Ramos (cell line): Measurements from ENCODE around the gene NR2F1-AS1.

Source experiments
- in situ Hi-C: fragments of 300-500 bp; cut with MboI; formaldehyde crosslinking; loops from one replicate; pipeline ENCODE4 v1.14.3; 2022; ENCODE audit warnings: low sequenced_read_pairs; ENCODE audit not compliant: unreplicated experiment

Gene NR2F1-AS1

DNA sequence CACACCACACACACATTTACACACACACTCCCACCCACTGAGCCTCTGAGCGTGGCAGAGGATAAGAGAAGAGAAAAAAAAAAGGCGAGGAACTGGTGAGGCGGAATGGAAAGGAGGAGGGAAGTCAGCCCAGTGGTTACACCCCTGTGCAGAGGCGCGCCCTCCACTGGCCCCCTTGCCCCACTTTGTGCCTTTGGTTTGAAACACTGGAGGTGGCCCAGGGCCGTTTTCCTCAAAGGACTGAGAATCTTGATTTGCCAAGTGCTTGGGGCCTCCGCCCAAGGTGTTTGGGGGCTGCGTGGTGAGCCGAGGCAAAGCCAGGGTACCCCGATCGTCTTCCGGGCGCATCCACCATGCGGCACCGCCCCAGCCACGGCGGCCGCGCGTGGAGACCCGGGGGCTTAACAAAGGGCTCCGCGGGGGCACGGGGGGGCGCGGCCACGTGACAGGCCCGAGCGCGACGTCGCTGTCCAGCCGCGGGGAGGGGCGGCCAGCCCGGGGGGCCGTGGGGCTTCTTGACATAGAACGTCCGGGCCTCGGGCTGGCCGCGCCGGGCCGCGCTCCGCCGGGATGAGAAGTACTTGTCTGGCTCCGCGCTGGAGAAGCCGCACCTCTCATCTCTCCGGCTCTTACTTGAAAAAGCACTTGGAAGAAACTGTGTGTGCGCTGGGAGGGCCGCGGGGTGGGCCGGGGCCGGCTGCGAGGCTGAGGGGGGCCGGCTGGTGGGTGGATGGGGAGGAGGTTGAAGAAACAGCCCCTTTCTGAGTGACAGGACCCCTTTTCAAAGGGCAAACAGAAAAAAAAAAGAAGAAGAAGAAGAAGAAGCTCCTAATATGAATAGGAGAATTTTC, 23.0 kb upstream of the NR2F1-AS1 start:
- in situ Hi-C loops: no loop called here

DNA sequence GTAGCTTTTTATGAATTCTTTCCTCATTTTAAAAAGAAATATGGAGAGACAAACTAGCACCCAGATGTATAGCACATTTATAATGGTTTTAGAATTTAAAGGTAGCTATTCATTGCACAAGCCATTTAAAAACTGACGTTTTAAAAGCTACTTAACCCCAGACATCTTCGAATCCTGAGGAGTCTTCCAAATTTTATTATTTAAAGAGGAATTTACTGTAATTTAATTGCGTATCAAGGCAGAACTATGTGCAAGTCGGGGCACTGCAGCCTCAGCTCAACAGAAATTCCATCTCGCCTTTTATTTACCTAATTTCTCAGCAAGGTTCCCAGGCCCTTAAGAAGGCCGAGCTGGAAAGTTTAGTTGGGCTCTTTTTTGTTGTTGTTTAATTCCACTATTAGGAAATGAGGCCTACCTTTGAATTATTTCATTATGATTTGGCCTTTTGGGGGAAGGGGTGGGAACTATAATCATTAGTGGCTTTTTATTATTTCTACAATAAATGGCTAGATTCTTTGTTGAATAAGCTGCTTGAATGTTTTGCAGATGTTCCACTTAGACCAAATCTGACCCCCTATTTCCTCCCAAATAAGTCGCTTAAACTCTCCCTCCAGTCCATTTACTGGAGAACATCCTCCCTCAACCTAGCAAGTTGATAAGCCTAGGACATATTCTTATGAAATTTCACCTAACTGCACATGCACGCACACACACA, 22.2 kb upstream of the NR2F1-AS1 start:
- in situ Hi-C loops: no loop called here

DNA sequence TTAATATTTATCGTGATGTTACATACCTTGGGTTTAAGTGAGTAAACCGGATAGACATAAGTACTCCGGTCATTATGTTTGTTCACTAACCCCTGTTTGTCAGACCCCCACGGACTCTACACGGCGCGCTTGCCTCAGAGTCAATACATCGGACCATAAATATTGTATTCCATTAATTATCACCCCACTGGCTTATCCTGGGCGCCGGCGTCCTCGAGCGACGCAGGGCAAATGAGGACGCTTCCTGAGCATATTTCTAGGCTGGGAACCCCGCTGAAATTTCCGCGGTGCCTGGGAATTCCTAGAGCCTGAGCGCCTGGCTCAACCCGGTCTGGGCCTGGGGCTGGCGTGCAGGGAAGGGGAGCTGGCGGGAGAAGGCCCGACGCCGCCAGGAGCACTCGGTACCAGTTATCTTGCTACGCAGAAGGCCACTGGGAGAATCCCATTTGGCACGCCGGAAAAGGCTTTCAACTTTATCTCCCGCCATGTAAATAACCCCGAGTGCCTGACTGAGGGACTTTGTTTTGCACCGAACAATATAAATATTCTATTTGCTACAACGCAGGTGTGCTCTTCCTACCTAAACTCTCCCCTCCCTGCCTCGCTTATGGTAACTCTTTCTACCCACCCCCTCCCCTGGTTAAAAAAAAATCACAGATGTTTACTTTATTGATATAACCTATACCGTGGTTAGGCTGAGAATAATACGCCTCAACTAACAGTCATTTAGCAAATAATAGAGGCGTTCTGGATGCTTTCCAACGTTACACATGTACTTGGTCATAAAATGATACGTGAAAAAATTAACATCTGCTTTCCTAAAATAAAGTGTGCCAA, 21.4 kb upstream of the NR2F1-AS1 start:
- in situ Hi-C loops: no loop called here

DNA sequence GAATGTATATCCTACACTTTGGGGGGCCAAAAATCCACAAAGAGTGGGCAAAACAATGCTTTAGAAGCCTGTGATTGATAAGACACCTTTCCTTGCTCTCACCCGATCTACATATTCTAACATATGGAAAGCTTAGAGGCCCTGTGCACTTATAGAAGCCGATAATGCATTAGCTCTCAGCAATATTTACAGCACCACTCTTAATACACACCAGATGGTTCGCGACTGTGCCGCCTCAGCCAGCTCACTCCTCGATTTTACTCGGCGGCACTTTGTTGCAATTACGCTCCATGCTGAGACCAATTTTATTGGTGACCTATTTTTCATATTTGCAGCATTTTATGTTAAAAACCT, 20.8 kb upstream of the NR2F1-AS1 start:
- in situ Hi-C loops: no loop called here

DNA sequence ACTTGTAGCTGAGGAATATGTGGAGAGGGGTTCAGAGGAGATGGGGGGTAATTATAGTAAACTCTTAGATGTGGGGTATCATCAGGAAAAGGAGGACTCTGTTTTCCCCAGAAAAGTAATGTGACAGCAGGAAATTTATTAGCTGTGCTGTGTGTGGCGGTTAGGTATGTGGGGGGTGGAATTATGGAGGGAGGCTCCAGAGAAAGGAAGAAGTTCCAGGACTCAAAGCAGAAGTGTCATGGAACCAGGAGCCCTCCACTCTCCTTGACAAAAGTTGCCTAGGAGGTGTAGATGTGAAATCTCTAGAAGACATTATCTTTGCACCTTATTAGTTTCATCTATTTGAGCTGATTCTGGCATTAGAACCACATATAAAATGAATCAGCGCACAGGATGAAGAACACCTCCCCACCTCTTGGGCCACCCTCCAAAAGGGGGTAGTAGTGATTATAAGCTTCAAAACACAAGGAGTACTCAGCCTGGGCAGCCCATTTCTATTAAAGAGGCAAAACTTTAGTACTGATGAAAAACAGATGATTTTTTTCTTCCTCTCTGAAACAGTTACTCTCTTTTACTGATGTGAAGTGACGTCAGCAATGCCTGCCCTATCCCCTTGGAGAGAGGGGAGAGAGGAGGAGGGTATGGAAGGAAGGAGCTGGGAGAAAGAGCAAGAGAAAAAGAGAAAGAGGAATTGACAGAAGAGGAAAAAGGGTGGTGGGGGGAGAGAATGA, 20.2 kb upstream of the NR2F1-AS1 start:
- in situ Hi-C loops: no loop called here

DNA sequence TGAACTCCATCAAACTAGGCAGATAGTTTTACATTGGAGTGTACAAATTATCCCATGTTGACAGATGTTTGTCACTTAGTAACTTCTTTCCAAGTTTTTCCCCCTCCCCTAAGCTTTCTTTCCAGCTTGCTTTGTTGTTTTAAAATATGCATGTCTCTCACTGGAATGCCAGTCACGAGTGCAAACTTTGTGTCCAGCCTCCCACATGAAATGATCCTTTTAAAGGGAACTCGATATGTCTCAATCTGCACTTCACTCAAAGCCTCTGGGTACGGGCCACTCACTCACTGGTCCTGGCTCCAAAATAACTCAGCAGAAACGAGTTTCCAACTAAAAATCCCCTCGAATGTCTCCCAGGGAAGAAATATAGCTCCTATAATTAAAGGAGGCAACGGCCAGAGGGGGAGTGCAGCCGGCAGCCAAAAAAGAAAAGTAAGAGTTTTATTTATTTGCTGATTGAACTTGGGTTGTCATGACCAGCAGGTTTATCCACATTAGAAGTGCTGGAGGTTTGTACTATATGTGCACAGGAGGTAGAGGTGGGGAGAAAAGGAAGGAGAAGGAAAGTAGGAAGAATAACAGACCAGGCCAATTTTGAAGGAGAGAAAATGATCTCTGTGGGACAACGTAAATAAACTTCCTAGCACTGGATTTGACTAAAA, 19.5 kb upstream of the NR2F1-AS1 start:
- in situ Hi-C loops: no loop called here

DNA sequence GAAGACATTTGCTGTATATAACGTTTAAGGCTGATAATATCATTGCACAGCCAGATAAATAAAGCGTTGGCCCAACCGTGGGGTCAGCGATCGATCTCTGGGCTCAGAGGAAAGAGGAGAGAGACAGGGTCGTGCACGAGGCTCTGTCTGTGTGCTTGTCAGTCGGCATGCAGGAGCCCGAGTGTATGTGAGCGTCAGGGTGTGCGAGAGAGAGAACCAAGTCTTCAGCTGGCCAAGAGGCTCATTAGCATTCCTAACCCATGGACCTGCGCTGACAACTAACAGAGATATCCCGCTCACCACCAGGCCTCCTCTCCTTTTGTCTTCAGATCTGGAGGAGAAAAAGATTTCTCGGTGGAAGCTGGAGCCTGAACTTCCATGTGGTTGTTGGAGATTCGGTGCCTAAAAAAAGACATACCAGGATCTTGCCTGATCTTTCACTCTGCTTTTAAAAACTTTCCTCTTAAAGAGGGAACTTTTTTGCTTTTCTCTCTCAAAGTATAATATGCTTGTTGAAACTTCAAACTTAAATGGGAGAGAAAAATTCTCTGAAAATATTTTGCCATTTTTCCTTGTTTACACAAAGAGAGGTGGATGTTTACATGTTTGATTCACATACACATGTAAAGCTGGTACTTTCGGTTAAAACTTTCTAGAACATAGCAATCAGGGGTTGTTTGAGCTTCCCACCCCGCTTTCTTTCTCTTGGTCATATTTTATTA, 18.5 kb upstream of the NR2F1-AS1 start:
- in situ Hi-C loops: loop anchor here (25.0 kb wide), 1 partner anchor 313 kb away; no protein-coding TSS in a partner anchor

DNA sequence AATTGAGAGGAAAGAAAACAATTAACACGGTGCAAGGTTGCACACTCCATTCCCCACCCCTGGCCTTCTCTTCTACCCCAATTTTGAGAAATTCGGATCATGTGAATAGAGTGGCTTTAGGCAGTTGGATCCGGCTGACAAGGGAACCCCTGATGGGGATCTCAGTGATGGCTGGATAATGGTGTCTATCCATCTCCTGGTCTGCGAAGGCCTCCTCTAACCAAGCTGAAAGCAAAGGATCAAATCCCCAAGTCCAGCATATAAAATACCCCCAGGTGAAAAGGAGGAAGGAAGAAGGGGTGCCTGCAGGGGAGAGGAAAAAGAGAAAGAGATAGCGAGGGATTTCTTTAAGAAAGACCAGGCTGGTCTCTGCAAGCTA, 18.0 kb upstream of the NR2F1-AS1 start:
- in situ Hi-C loops: loop anchor here (25.0 kb wide), 1 partner anchor 313 kb away; no protein-coding TSS in a partner anchor

DNA sequence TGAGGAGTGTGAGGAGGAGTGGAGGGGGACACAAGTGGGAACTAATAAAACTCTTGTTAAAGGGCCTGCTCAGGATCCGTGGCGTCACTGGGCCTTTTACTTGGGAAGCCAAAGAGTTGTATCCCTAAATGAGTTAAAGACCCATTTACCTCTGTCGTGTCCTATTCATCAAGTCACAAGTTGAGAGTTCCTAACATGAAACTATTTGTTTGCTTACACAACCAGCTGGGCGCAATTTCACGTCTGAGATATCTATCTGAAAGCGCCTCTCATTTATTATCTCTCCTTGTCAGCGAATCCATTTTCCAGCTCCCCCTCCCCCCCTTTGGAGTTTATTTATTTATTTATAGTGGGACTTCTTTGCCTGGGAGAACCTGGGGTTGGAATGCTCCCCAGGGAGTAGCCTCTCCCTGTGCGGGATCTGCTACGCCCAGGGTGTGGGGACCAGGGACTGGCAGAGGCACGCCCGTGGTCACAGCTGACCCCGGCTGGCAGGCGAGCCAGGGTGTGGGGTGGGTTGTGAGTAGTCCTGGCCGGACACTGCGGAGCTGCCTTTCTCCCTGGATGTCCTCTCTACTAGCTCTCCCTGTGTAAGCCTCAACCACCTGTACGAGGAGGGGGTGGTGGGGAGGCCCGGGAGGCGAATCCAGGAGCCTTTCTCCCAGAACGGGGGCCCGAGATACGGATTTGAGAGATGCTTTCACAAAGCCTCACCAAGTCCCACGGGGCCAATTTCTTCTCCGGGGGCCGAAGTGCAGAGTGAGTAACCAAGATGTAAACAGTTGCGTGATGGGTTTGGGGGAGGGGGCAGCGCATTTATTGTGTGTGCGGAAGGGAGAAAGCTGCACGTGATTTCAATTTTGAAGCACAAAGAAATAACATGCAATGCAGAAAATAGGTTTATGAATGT, 17.3 kb upstream of the NR2F1-AS1 start:
- in situ Hi-C loops: loop anchor here (25.0 kb wide), 1 partner anchor 314 kb away; no protein-coding TSS in a partner anchor

DNA sequence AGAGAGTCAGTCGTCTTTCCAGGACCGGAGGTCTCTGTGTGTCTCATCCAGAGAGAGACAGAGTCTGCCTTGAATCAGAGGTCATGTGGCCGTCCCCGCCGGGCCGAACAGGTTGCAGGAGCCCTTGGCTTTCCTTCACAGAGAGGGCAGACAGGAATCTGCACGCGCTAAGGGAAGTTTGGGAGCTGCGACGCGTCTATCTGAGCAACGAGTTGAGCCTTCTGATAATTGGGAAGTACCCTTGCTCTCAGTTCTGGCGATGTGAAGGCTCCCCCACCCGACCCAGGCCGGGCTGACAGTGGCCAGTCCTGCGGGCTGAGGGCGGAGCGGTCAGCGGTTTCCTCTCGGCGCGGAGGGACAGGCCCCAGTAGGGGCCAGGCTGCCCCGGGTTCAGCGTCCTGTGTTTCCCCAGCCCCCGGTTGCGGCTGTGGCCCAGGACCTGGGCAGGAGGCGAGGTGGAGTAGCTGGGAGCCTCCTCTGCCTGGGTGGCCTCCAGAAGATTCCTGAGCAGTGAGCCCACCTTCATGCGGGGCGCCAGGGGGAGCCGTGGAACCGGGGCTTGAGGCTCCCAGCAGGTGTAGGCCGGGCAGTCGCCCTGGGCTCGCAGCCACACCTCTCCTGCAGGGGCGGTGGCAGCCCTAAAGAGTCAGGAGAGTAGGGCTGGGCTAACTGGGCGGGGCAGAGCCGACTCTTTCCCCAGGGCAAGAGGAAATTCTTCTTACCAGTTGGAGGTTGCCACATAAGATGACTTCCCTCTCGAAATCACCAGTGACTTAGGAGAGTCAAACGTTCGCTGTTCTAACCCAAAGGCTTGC, 15.9 kb upstream of the NR2F1-AS1 start:
- in situ Hi-C loops: loop anchor here (25.0 kb wide), 1 partner anchor 315 kb away; no protein-coding TSS in a partner anchor

DNA sequence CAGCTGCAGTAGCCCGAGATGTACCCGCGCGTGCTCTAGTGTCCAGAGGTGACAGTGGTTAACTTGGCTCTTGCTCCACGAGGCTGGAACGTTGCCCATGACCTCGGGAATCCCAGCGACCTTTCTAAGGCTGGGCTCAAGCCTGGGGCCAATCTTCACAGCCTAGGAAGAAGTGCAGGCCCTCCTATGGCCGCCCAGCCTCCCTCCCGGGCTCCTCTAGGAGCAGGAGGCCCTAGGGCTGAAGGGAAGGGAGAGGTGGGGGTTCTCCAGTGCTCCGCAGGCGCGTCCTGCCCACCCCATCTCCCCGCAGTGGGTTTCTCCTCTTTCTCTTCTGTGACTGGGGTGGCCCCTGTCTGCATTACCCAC, 15.3 kb upstream of the NR2F1-AS1 start:
- in situ Hi-C loops: loop anchor here (25.0 kb wide), 1 partner anchor 316 kb away; no protein-coding TSS in a partner anchor

DNA sequence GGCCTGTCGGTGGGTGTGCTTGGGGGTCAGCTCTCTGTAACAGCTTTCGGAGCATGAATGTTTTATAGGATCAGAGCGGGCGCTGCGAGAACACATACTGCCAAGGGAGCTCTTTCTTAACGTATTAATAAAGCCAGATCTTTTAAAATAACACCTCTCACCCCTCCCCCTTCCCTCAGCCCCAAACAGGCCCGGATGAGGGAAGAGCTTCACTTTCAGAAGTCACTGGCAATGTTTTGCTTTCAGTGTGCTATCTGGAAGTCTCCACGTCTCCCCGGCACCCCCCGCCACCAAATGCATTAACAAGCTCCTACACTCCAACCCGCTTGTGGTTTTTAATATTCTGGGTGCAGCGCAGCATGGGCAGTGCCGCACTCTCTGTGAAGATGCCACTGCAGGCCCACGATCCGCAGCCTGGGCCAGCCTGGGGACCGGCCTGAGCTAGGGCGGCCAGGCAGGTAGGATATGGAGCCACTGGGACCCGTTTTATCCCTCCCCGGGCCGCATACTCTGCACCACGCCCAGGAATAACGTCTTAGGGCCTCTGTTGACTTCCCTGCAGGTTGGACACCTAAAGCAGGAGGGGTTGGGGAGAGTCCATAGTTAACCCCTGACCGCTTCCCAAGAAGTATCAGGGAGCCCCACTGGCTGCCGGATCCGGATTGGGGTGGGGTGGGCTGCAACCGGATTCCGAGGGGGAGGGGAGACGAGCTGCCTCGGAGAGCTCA, 14.6 kb upstream of the NR2F1-AS1 start:
- in situ Hi-C loops: loop anchor here (25.0 kb wide), 1 partner anchor 317 kb away; no protein-coding TSS in a partner anchor

DNA sequence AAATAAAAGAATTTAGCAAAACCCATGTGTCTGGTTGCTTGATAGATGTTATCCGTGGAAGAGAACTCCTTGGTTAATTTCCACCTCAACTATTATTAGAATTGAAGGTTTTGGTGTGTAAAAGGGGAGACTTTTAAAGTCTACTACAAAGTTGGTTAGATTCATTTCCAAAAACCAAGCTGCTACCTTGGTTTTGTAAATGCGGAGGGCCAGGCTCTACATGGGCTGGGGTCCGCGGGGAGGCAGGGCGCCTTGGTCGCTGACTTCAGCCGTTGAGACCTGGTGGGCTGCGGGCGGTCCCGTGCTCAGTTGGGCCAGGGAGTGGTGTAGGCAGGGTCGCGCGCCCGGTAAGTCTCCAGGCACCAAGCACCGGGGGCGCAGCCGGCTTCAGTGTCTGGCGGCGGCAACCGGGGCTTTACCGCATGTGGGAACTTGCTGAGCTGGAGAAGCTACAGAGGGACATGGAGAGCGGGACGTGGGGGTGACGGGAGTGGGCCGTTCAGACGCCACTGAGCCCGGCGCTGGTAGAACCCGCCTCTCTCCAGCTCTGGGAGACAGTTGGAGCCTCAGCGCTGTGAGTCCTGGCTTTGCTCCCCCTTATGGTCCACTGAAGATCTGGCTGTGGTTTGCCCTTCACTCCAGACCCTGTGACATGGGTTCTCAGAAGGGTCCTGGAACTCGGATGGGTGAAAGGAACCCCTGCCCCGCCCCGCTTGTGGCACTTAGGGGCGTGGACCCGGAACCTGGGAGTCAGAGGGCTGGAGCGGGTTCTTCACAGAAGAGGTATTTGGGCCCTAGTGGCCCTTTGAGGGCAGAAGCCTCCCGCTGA, 13.8 kb upstream of the NR2F1-AS1 start:
- in situ Hi-C loops: loop anchor here (25.0 kb wide), 1 partner anchor 317 kb away; no protein-coding TSS in a partner anchor

DNA sequence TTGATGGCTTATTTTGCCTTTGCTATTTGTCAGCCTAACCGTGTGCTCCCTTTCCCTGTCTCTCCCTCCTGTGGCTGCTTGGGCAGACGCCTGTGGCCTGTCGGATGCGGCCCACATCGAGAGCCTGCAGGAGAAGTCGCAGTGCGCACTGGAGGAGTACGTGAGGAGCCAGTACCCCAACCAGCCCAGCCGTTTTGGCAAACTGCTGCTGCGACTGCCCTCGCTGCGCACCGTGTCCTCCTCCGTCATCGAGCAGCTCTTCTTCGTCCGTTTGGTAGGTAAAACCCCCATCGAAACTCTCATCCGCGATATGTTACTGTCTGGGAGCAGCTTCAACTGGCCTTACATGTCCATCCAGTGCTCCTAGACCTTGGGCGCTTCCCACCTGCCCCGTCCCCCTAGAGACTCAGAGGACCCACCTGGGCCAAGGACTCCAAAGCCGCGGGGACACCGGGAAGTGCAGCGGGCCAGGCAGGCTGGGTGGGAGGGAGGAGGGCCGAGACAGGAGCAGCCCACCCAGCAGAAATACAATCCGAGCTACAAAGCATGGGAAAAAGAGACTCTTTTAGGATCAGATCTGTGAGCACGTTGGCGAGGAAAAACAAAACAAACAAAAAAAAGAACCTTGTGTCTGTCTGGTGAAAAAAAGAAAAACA, 12.6 kb upstream of the NR2F1-AS1 start:
- in situ Hi-C loops: loop anchor here (25.0 kb wide), 1 partner anchor 319 kb away; no protein-coding TSS in a partner anchor

DNA sequence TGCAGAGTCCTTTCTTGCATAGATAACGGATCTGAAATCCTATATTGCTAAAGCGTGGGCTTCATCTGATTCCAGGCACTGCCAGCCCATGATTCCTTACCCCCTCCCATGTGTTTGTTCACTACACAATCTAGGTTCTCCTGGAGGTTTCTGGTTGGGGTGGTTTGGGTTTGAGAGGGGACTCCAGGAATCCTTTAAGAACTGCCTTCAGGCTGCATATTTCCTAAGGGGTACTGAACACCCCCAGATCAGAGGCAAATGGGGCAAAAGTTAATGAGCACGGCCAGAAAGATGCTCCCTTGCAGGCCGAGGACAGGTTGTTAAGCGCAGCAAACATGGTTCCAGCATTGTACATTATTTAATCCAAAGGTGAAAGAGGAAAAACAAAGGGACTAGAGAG, 11.9 kb upstream of the NR2F1-AS1 start:
- in situ Hi-C loops: loop anchor here (25.0 kb wide), 1 partner anchor 319 kb away; no protein-coding TSS in a partner anchor
